NCI-H2227 (cell line): Measurements from ENCODE around the gene WDR59.
"Not testable (repeated sequence)": the region's sequence is repeated elsewhere in the genome, so short reads cannot be mapped to it uniquely, and the experiment has no call there.

Experiments
- DNase-seq: peaks from one replicate; lab custom pipeline; 2025; ENCODE audit not compliant: unreplicated experiment; lab: John Stamatoyannopoulos, UW

WDR59 gene

GRCh38 chr16:75012380-75013081 lies 27.6 kb upstream of the WDR59 start:
- no peak for DNase-seq

- DNase-seq: no peak
Measured at GRCh38 chr16:75011634-75012307, 26.8 kb upstream of the WDR59 start.

GRCh38 chr16:75010427-75010826 lies 25.5 kb upstream of the WDR59 start:
- no peak for DNase-seq

GRCh38 chr16:75007443-75007842 lies 22.5 kb upstream of the WDR59 start:
- no peak for DNase-seq

DNA sequence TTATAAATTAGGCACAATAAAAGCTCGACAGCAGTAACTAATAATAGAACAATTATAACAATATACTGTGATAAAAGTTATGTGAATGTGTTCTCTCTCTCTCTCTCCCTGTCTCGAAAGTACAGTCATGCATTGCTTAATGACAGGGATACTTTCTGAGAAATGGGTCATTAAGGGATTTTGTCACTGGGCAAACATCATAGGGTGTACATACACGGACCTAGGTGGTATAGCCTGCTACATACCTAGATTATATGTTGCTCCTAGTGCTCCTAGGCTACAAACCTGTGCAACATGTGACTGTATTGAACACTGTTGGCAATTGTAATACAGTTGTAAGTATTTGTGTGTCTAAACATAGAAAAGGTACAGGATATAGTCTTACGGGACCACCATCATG lies 20.8 kb upstream of the WDR59 start:
- DNase-seq: no peak

GRCh38 chr16:75004460-75004859 lies 19.5 kb upstream of the WDR59 start:
- no peak for DNase-seq

DNA sequence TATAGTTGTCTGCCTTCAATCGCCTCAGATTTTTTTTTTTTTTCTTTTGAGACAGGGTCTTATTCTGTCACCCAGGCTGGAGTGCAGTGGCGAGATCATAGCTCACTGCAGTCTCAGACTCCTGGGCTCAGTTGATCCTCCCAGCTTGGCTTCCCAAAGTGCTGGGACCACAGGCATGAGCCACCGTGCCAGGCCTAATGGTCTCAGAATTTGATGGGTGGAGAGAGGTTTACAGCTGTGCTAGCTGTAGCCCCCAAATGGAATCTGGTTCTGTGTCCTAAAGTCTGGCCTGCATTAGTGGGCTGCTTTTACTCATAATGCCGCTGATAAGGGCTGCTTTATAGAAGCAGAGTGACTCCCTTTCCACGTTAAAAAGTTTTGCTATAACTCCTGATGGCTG lies 19.0 kb upstream of the WDR59 start:
- no peak for DNase-seq

GRCh38 chr16:75002474-75002873 lies 17.6 kb upstream of the WDR59 start:
- DNase-seq: no peak

DNA sequence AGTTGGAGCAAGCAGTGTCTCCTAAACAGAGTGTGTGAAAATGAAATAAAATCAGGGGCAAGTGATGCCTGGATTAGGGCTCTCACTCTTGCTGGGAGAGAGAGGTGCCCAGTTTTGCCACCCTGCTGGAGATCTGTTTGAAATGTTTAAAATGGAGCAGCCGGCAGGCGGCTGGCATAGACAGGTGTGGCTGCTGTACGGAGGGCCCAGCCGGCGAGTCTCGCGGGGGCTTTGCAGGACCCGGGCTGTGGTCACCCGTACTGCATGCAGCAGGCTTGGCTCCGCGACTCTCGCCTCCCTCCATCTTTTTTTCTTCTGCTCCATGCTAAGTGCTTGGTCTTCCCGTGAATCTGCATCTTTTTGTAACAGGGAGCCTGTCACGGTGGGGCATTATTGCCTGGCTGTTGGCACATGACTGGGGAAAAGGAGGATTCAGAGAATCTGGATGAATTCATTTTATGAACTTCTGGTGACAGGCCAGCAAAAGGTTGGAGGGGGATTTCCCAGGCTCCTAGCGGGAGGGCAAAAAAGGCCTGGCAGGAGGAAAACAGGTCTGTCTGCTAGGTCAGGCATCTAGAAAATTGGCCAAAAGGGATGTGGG lies 15.7 kb upstream of the WDR59 start:
- DNase-seq: peak; percentile 7

DNA sequence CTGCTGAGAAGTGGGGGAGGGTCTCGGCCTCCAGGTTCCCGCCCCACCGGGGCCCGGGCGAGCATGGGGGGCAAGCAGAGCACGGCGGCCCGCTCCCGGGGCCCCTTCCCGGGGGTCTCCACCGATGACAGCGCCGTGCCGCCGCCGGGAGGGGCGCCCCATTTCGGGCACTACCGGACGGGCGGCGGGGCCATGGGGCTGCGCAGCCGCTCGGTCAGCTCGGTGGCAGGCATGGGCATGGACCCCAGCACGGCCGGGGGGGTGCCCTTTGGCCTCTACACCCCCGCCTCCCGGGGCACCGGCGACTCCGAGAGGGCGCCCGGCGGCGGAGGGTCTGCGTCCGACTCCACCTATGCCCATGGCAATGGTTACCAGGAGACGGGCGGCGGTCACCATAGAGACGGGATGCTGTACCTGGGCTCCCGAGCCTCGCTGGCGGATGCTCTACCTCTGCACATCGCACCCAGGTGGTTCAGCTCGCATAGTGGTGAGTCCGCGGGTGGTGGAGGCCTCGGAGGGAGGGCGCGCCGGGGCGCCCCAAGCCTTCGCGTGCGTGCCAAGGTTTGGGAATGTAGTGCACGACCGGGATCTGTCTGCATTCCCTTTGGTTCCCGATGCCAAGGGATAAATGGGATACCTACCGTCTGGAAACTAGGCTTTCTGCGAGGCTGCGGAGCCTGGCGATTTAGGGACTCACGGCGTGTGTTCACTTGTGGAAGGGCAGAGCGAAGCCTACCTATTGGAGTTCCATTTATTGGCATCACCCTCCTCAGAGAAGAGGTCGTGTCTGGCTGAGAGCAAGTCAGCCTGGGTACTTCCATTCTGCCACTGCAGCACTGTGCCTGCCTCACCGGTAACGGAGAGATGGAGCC lies 14.9 kb upstream of the WDR59 start:
- peak; percentile 23 for DNase-seq

DNA sequence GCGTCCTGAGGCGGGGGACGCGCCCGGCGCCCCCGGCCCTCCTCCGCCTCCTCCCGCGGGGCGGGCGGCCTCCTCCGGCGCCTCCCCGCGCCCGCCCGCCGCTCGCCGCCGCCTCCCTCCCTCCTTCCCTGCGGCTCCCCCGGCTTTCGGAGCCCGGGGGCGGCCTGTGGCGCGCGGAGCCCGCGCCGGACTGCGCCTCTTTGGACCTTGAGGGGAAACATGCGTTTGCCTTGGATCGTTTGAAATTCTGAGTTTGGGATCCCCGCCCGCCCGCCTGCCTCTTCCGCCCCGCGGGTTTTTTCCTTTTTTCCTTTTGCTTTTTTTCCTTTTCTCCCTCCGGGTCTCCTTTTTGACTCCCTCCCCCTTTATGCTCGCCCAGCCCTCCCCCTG lies 14.3 kb upstream of the WDR59 start:
- DNase-seq: peak; percentile 66

DNA sequence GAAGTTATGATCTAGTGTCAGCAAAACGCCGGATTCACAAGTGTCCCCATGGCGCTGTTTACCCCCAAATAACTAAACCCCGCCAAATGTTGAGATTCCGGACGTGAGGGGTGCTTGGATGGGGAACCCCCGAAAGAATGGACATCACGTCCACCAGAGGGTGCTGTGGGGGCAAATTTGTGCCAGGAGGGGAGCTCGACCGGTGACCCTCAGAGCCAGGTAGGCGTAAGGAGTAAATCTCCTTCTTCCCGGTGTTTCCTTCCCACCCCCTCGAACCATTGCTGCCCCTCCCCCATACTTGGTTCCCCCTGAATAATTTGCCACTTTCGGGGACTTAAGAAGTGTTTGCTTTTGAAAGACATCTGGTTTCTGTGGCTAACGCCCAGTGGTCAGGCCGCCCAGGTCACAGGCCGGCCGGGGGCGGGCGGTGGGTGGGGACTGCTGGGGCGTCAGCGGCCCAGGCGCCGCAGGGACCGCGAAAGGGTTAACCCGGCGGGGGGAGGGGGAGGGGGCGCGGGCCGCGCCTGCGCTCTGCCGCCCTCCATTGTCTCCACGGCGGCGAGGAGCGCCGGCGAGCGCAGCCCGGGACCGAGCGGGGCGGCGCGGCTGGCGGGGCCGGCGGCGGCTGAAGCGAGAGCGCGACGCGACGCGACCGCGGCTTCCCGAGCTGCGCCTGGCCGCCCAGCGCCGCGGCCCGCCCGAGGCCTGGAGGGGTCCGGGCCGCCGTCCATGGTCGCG lies 13.7 kb upstream of the WDR59 start, which contains the start of gene ZNRF1:
Gene ZNRF1, plus strand, starts transcription at position 544 of the 738 bp plus-strand sequence. CDS start 648 bp downstream, outside the sequence.
- DNase-seq: peak; percentile 79

- DNase-seq: no peak
Measured at GRCh38 chr16:74997042-74997491, 12.1 kb upstream of the WDR59 start.

- DNase-seq: no peak
Measured at GRCh38 chr16:74995986-74996385, 11.1 kb upstream of the WDR59 start.

DNA sequence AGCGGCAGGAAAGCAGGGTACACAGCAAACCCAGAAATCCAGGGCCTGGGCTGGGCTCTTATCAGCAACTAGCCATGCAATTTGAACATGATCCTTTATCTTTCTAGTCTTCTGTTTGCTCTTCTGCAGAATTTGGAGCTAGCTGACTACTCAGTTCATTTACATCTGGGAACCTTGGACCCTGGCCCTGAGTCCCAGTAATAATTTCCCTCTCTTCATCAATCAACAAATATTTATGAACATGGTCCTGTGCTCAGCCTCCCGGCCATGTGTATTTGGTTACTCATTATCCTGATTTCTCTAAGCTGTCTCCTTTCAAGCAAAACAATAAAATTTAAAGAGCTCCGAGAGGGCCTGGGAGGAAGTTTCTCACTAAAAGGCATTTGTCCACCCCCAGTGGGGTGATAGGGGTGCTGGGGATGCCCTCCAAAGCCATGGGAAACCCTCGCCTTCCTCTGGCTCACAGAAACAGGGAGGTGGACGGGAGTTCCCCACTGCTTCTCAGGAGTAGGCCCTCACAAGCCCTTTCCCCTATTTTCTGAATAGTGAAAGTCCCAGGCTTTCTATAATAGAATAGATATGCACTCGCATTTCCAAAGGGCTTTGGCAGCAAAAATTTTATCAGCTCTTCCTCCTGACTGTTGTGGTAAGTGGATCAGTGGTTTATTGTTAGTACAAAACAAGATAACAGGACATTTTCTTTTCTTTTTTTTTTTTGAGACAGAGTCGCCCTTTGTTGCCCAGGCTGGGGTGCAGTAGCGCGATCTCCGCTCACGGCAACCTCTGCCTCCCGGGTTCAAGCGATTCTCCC lies 6.9 kb upstream of the WDR59 start:
- DNase-seq: no peak

DNA sequence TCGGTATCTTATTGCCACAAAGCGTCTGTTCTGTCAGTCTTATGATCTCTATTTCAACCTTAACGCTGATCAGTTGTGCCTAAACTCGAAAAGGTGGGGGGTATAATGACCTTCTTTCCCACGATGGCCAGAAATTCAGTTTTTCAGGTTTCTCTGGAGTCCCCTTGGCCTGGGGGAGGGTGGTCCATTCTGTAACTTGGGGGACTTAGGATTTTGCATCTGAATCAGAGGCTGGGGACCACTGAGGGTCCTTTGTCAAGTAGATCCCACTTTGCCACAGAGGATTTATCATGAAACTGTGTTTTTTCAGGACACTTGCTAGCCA lies 6.3 kb upstream of the WDR59 start:
- no peak for DNase-seq

DNA sequence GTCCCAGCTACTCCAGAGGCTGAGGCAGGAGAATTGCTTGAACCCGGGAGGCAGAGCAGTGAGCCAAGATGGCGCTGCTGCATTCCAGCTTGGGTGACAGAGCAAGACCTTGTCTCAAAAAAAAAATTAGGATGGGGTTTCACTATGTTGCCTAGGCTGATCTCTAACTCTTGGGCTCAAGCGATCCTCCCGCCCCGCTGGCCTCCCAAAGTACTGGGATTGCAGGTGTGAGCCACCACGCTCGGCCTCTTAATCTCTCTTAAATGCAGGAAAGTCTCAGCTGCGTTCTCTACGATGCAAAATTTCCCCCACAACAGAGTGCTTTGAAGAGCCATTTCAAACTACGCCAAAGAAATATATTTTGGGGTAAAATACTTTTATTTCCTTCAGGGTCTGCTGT lies 5.9 kb upstream of the WDR59 start:
- no peak for DNase-seq

DNA sequence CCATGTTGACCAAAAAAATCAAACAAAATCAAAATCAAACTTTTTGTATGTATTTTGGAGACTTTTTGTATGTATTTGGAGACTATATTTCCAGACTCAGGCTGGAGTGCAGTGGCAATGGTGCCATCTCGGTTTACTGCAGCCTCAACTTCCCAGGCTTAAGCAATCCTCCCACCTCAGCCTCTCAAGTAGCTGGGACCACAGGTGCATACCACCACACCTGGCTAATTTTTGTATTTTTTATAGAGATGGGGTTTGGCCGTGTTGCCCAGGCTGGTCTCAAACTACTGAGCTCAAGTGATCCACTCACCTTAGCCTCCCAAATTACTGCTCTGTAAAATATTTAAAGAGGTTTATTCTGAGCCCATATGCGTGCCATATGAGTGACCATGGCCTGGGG lies 4.9 kb upstream of the WDR59 start:
- DNase-seq: not testable (repeated sequence)

- DNase-seq: no peak
Measured at GRCh38 chr16:74987027-74987681, 2.2 kb upstream of the WDR59 start.

- no peak for DNase-seq
Measured at GRCh38 chr16:74984194-74984528, 762 bp downstream of the WDR59 start.
